Erythroblast (primary cell): ENCODE results near the gene GLIS1.

Experiments used
- GATA1 ChIP-seq: IDR thresholded peaks from 2 replicates; pipeline ENCODE4 v1.6.1; 2011; ENCODE audit warnings: low read depth, mild to moderate bottlenecking, control low read depth, low read length, moderate library complexity
- POLR2A ChIP-seq: IDR thresholded peaks from 2 replicates; pipeline ENCODE4 v1.6.1; 2011; ENCODE audit warnings: mild to moderate bottlenecking, low read length

DNA sequence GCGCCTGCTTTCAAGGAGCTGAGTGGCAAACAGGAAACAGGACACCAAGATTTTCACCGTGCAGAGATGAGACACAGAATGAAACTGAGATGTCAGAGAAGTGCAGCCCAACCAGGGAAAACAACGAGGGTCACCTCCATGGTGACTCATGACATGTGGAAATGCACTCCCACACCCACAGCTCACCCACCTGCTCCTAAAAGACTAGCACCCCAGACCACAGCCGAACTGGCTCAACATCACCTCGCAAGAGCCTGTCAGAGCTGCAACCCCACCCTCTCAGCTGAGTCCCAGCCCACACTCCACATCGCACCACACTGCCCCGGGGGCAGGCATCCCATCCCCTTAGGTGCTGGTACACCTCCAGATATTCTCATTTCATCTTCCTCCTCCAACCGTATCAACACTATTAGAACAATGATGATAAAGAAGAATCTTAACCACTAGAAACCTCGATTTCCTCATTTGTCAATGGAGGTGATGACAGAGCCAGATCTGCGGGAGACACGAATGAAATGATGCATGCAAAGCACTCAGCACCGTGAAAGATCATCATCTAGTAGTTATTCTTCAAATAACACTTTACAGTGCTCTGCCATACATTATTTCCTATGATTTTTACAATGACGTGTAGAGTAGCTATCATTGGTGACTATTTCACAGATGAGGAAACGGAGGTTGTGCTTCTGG is 176.5 kb downstream of the GLIS1 start:
- TF ChIP-seq POLR2A (no peak), GATA1 (no peak)
